CD4-positive, alpha-beta T cell treated with Interleukin-4 for 4 hours (primary cell): Measurements from ENCODE around the gene RCBTB1.
A peak's percentile ranks its signal among the peaks of the same experiment; 100 is the strongest.

ENCODE experiments used
- DNase-seq: peaks from one replicate; pipeline ENCODE4 v3.0.0-alpha.2; 2020

The RCBTB1 gene

GRCh38 chr13:49553888-49554287, 31.5 kb downstream of the RCBTB1 start:
- no peak for DNase-seq

DNA sequence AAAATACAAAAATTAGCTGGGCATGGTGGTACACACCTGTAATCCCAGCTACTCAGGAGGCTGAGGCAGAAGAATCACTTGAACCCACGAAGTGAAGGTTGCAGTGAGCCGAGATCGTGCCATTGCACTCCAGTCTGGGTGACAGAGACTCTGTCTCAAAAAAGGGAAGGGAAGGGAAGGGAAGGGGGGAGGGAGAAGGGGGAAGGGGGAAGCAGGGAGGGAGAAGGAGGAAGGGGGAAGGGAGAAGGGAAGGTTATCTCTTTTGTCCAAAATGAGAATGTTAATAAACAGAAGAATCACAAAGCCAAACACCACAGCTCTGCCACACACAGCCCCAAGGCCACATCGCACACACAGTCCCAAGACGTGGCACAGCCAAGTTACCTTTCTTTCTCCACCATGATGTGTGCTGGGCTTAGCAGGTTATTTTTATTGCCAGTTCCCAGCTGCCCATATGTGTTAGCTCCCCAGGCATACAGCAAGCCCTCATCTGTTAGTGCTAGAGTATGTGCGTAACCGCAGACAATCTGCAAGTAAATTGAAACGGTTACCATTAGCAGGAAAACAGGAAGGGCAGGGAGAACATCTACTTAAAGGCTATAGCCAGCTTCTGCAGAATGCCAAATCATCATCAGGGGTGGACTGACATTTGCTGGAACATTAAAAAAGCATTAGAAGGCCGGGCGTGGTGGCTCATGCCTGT, 34.3 kb downstream of the RCBTB1 start:
- DNase-seq, result no peak

GRCh38 chr13:49549289-49549688, 36.1 kb downstream of the RCBTB1 start:
- no peak for DNase-seq

GRCh38 chr13:49546561-49546960, 38.8 kb downstream of the RCBTB1 start:
- no peak for DNase-seq

DNA sequence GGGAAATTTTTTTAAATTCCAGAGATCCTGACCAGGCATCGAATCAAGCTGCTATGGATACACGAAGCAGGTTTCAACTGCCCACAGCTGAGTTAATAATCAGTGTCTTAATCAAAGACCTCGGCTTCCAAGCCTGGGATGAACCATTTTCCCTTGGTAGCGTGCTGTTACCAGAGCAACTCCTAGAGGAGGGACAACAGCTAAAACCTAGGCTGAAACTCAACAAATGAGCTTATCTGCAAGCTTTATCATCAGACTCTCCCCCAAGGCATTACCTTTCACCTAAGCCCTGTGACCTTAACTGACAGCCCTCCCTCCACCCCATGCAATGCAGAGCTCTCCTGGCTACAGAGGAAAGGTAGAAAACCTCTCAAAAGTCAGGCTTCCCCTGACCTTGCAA, 39.7 kb downstream of the RCBTB1 start:
- DNase-seq, result no peak

DNA sequence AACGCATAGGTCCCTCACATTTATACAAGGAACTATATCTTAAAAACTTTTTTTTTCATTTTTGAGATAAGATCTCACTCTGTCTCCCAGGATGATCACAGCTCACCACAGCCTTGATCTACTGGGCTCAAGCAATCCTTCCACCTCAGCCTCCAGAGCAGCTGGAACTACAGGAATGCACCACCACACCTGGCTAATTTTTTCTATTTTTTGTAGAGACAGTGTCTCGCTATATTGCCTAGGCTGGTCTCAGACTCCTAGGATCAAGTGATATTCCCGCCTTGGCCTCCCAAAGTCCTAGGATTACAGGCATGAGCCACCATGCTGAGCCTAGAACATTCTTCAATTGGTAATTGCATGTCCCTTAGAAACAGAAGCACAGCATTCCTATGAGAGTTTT, 41.7 kb downstream of the RCBTB1 start:
- no peak for DNase-seq

GRCh38 chr13:49540552-49540951, 44.8 kb downstream of the RCBTB1 start:
- DNase-seq, result peak; percentile 12

DNA sequence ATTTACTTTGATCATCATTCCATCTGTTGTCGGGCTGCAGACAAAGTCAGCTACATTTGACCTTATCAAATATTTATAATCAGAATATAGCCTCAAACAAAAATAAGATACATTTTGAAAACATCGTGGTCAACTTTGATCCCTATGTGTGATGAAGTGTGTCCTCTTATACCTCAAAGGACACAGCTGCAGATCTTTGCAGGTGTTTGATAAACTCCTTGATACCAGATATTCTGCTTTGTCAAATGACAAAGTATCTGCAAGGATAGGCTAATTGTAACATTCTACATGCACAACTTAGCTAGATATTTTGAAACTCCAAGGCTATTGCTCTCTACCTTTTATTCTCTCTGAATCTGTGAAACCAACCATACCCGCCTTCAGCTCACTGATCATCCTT, 45.6 kb downstream of the RCBTB1 start:
- DNase-seq, result no peak

GRCh38 chr13:49539313-49539712, 46.0 kb downstream of the RCBTB1 start:
- no peak for DNase-seq

DNA sequence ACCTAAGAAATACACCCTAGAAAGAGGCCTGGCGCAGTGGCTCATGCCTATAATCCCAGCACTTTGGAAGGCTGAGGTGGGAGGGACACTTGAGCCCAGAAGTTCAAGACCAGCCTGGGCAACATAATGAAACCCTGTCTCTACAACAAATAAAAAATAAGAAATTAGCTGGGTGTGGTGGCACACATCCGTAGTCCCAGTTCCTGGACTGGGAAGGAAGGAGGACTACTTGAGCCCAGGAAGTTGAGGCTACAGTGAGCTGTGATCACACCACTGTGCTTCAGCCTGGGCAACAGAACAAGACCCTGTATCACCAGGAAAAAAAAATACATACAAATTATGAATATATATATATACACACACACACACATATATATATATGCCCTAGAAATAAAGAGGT, 47.0 kb downstream of the RCBTB1 start:
- DNase-seq, result no peak

DNA sequence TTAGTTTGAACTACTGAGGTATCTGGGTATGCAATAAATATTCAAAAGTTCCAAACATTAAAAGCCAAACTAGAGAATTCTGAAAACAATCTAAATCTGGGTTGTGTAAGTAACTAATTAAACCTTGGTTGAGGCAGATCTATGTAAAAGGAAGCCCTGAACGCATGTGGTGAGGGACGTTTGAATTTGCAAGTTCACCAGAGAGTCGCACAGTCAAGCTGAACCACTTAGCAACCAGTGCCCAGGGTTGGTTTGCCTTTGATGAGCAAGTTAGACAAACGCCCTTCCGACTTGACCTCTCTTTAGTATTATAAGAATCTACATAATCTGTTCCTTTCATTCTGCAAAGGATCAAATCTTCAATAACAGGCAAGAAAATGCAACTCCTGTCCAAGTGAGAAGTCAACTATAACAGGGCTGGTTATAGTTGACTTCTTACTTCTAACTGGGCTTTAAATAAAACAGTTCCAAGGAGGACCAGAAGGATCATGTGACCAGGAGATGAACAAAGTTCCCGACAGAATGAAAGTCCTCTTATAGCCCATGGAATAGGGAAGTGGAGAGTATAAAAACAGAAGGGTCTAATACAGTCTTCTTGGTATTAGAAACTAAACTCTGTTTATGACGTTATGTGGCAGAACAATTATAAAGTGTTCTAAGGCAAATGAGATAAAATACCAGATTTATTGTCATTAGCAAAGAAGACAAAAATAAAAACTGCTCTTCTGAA, 49.0 kb downstream of the RCBTB1 start:
- no peak for DNase-seq

DNA sequence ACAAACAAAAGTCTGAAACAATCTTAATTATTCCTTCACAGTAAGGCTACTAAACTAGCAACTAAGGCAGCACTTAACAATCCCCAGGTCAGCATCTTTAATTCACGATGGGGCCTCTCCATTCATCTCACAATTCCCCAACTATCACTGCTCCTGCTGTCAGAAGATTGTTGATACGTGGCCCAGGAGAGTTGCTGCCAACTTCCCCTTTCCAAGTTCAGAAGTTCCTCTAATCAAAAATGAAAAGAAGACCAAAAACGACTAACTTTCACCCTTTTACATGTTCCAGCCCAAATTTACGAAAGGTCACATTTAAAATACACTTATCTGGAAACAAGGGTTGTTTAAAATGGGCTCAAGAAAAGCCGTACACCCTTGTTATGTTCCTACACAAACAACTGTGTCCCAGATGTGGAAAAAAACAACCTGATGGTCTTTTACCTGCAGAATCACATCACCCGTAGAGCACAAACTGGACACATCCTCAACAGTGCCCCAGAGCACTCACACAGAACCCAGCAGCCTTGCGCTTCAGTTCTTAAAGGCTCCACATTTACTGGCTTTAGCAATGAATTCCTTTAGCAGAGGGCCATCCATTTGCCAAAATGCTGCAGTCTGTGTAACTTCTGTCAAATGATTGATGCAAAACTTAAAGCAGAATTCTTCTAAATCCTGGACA, 51.6 kb downstream of the RCBTB1 start:
- DNase-seq, result no peak

- no peak for DNase-seq
These were observed 52.3 kb downstream of the RCBTB1 start for GRCh38 chr13:49533011-49533410.

- DNase-seq, result no peak
These were observed 52.8 kb downstream of the RCBTB1 start for GRCh38 chr13:49532593-49532992.

- DNase-seq, result peak; percentile 13
These were observed 54.9 kb downstream of the RCBTB1 start for GRCh38 chr13:49530457-49530856.

- DNase-seq, result no peak
These were observed 57.2 kb downstream of the RCBTB1 start for GRCh38 chr13:49528161-49528560.

DNA sequence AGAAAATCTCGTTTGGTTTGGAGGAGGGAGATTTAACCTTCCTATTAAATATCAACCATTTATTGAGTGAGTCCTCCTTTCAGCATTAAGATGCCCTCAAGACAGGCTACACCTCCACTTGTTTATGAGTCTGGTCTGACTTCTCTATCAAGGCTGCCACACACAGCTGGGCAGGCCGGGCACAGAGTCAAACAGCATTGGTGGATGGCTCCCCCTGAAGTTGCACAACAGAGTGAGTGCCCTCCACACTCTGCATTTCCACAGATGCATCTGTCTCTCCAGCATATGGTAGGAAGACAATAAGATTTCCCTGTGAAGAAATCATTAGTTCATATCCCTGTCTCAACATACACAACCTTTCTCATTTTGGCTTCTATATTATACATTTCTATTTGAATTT, 58.2 kb downstream of the RCBTB1 start:
- DNase-seq, result no peak

- no peak for DNase-seq
These were observed 60.4 kb downstream of the RCBTB1 start for GRCh38 chr13:49524740-49525501.

GRCh38 chr13:49521224-49521623, 64.1 kb downstream of the RCBTB1 start:
- DNase-seq, result no peak

GRCh38 chr13:49517461-49517860, 67.9 kb downstream of the RCBTB1 start:
- no peak for DNase-seq

- DNase-seq, result no peak
These were observed 68.9 kb downstream of the RCBTB1 start for GRCh38 chr13:49516467-49516866.

DNA sequence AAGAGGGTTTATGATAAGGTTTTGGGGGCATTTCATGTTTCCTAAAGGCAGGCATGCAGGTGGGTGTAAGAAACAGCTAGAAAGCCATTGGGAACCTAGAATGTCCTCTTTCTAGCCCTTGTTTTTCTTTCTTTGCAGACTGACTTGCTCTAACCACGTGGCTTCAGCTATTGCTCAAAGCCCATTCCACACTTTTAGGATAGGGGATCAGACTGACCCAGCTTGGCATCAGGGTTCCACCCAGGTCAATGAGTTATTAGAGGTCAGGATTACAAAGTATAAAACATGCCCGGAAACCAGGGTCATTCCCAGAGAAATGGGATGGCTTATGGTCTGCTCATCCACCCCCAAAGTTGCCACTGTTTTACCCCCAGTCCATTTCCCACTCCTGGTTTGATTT, 72.8 kb downstream of the RCBTB1 start:
- DNase-seq, result no peak

GRCh38 chr13:49503951-49504350, 81.4 kb downstream of the RCBTB1 start:
- DNase-seq, result no peak
